Caco-2 (cell line): Measurements from ENCODE around the gene CARS1. TPM values are rescaled to one million over a fixed set of nuclear protein-coding genes. Genes with fewer than 3 reads are reported as not detected.

Experiments used
- BruUV-seq: library from RNA; stranded (reverse); fragments of 400-500 nt; replicated peaks from 2 replicates; lab custom pipeline; 2021; lab: Mats Ljungman, UMichigan
- CTCF ChIA-PET: fragments of 300-600 bp; sonication (Branson Sonifier 250); formaldehyde crosslinking; loops from one replicate; lab custom pipeline; 2022; ENCODE audit warnings: antibody characterized with exemption; lab: Charles Lee
- POLR2A ChIA-PET: fragments of 300-600 bp; sonication (Branson Sonifier 250); formaldehyde crosslinking; loops from one replicate; lab custom pipeline; 2022; ENCODE audit warnings: antibody characterized with exemption; lab: Charles Lee
- DNase-seq, 2 experiments: peaks; one replicate each; pipeline versions ENCODE4 v3.0.0 to v3.0.0-alpha.2; 2020 to 2022
- H3K27me3 ChIP-seq: replicated peaks from 2 replicates; pipeline ENCODE4 v1.6.0; 2011; ENCODE audit warnings: low read length; ENCODE audit not compliant: control insufficient read depth, insufficient read depth
- H3K36me3 ChIP-seq: 2 replicates; pipeline ENCODE4 v1.5.1; 2011; ENCODE audit warnings: low read length; ENCODE audit not compliant: control insufficient read depth, insufficient read depth
- H3K4me1 ChIP-seq: fragments of 250-450 bp; sonication (Bioruptor Pico); 2 replicates; pipeline ENCODE4 v1.5.1; 2020; ENCODE audit warnings: mild to moderate bottlenecking
- H3K4me3 ChIP-seq: 2 replicates; pipeline ENCODE4 v1.5.1; 2011; ENCODE audit warnings: low read depth, mild to moderate bottlenecking, control low read depth, low read length
- H3K9me3 ChIP-seq: fragments of 250-450 bp; sonication (Bioruptor Pico); 2 replicates; pipeline ENCODE4 v1.5.1; 2020; ENCODE audit warnings: mild to moderate bottlenecking, moderate library complexity
- H3K27ac Mint-ChIP-seq: one replicate; pipeline ENCODE4 v1.8.0; 2022; ENCODE audit warnings: mixed read lengths; ENCODE audit not compliant: unreplicated experiment
- H3K27me3 Mint-ChIP-seq: one replicate; pipeline ENCODE4 v1.8.0; 2022; ENCODE audit warnings: mixed read lengths; ENCODE audit not compliant: insufficient read depth, unreplicated experiment
- H3K36me3 Mint-ChIP-seq: one replicate; pipeline ENCODE4 v1.8.0; 2022; ENCODE audit warnings: mild to moderate bottlenecking, mixed read lengths; ENCODE audit not compliant: insufficient read depth, unreplicated experiment
- H3K4me1 Mint-ChIP-seq: one replicate; pipeline ENCODE4 v1.8.0; 2022; ENCODE audit warnings: low read depth, mixed read lengths; ENCODE audit not compliant: unreplicated experiment
- H3K4me3 Mint-ChIP-seq: one replicate; pipeline ENCODE4 v1.8.0; 2022; ENCODE audit warnings: mild to moderate bottlenecking, moderate library complexity, mixed read lengths; ENCODE audit not compliant: unreplicated experiment
- H3K9me3 Mint-ChIP-seq: one replicate; pipeline ENCODE4 v1.8.0; 2022; ENCODE audit warnings: mixed read lengths; ENCODE audit not compliant: unreplicated experiment
- CTCF ChIP-seq, 2 experiments: fragments of 200-600 bp in 1 of 2; IDR thresholded peaks; 1 replicate in 1 of 2; 2 replicates in 1 of 2; pipeline versions ENCODE4 v1.5.1 to v1.8.0; 2011 to 2022; ENCODE audit warnings: antibody characterized with exemption in 1 of 2, control low read depth in 1 of 2, inconsistent platforms in 1 of 2, low read depth in 1 of 2, low read length in 1 of 2, mild to moderate bottlenecking in 1 of 2, moderate library complexity in 1 of 2; ENCODE audit not compliant: insufficient read depth in 1 of 2, severe bottlenecking in 1 of 2, unreplicated experiment in 1 of 2
- intact Hi-C: fragments of 100-400 bp; cut with micrococcal nuclease; formaldehyde crosslinking; loops from one replicate; pipeline ENCODE4 v1.10.0; 2022; ENCODE audit not compliant: unreplicated experiment
- total RNA-seq: library from RNA; stranded (reverse); gene quantifications from 2 replicates; pipeline ENCODE4 v1.2.3, GENCODE V29; 2022

Gene CARS1
- total RNA-seq, 1 experiment from 2014 or later: 121 TPM

GRCh38 chr11:3049430-3050243 lies 7.6 kb downstream of the CARS1 start:
- no peaks in the 10 kb centered on the region for H3K36me3 ChIP-seq
- TF ChIP-seq CTCF (IDR thresholded peaks at IDR 0.05; ENCODE audit: insufficient read depth in 1 of 2, low read depth in 1 of 2, low read length in 1 of 2, severe bottlenecking in 1 of 2, unreplicated experiment in 1 of 2): no peak
- CTCF ChIA-PET: interaction anchor here (0.9 to 2.1 kb wide), 2 partner anchors 12 to 42 kb away, joined by 3 to 8 read pairs; no protein-coding TSS in a partner anchor
- no peak overlapping the region for H3K4me3 ChIP-seq
- Mint-ChIP-seq H3K9me3 (no peaks in the 10 kb centered on the region), H3K27ac (no peak overlapping the region), H3K4me3 (no peak overlapping the region), H3K36me3 (peaks cover 84% of the 10 kb centered on the region), H3K4me1 (no peaks in the 10 kb centered on the region), H3K27me3 (no peaks in the 10 kb centered on the region)
- DNase-seq: no peak
- POLR2A ChIA-PET: no interaction called here
- intact Hi-C loops: no loop called here
- H3K4me1 ChIP-seq: no peaks in the 10 kb centered on the region
- no peaks in the 10 kb centered on the region for H3K9me3 ChIP-seq
- BruUV-seq: no TSS peak
- H3K27me3 ChIP-seq: no peaks in the 10 kb centered on the region

- CTCF ChIA-PET: interaction anchor here (1.9 kb wide), 1 partner anchor 44 kb away, joined by 4 read pairs; no protein-coding TSS in a partner anchor
- H3K4me1 ChIP-seq: no peaks in the 10 kb centered on the region
These were observed 9.6 kb downstream of the CARS1 start for GRCh38 chr11:3047637-3048036.

GRCh38 chr11:3046641-3047040 lies 10.6 kb downstream of the CARS1 start:
- peaks cover 6% of the 10 kb centered on the region for H3K4me1 Mint-ChIP-seq
- Histone ChIP-seq H3K4me3 (no peak overlapping the region), H3K27me3 (no peaks in the 10 kb centered on the region), H3K4me1 (no peaks in the 10 kb centered on the region), H3K9me3 (no peaks in the 10 kb centered on the region), H3K36me3 (no peaks in the 10 kb centered on the region)
- no TSS peak for BruUV-seq
- no peaks in the 10 kb centered on the region for H3K9me3 Mint-ChIP-seq
- no peaks in the 10 kb centered on the region for H3K27me3 Mint-ChIP-seq
- ChIA-PET POLR2A (no interaction called here), CTCF (interaction anchor here (1.9 kb wide), 1 partner anchor 45 kb away, joined by 4 read pairs; no protein-coding TSS in a partner anchor)
- H3K36me3 Mint-ChIP-seq: peaks cover 84% of the 10 kb centered on the region
- no peak for DNase-seq
- H3K27ac Mint-ChIP-seq: no peak overlapping the region
- no peak for TF ChIP-seq CTCF (IDR thresholded peaks at IDR 0.05; ENCODE audit: insufficient read depth in 1 of 2, low read depth in 1 of 2, low read length in 1 of 2, severe bottlenecking in 1 of 2, unreplicated experiment in 1 of 2)
- intact Hi-C loops: no loop called here
- H3K4me3 Mint-ChIP-seq: no peak overlapping the region

More at GRCh38 chr11:3047637-3048036, 9.6 kb downstream of the CARS1 start:
- no TSS peak for BruUV-seq
- intact Hi-C loops: no loop called here
- H3K27me3 ChIP-seq: no peaks in the 10 kb centered on the region
- POLR2A ChIA-PET: interaction anchor here (0.6 kb wide), 1 partner anchor 10 kb away, joined by 3 read pairs; no protein-coding TSS in a partner anchor
- no peaks in the 10 kb centered on the region for H3K9me3 ChIP-seq
- Mint-ChIP-seq H3K27ac (no peak overlapping the region), H3K4me1 (peaks cover under 1% of the 10 kb centered on the region), H3K36me3 (peaks cover 84% of the 10 kb centered on the region), H3K27me3 (no peaks in the 10 kb centered on the region), H3K4me3 (no peak overlapping the region), H3K9me3 (no peaks in the 10 kb centered on the region)
- no peak for DNase-seq
- no peak overlapping the region for H3K4me3 ChIP-seq
- no peaks in the 10 kb centered on the region for H3K36me3 ChIP-seq
- no peak for TF ChIP-seq CTCF (IDR thresholded peaks at IDR 0.05; ENCODE audit: insufficient read depth in 1 of 2, low read depth in 1 of 2, low read length in 1 of 2, severe bottlenecking in 1 of 2, unreplicated experiment in 1 of 2)
